Activated CD4-positive, CD25-positive, alpha-beta regulatory T cell (primary cell): ENCODE results near the gene PPFIBP2.

Experiments used
- DNase-seq, 4 experiments: peaks; one replicate each; lab custom pipeline; 2025; lab: John Stamatoyannopoulos, UW

PPFIBP2 gene

DNA sequence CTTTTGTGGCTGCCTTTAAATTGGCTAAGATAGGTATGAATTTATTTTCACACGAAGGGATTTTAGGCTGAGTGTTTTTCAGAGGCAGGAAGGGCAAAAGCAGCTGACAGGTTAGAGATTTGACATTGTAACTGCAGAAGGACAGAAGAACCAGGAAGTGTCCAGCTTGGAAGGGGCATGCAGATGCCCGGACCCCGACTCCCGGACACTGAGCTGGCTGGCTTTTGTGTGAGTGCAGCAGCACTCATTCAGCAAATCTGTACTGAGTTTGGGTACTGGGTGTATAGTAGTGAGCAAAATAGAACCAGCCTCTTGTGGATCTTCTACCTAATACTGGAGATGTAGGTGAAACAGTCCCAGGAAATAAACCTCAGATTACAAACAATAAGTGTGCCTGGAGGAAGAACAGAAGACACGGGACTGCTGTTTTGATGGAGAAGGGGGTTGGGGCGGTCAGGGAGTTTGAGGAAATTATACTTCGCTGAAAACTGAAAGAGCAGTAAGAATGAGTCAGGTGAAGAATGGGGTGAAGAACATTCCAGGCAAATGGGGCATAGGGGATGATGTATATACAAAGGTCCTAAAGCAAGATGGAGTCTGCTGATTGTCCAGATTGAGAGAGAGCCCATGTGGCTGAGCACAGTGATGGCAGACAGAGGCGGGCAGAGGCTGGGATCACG is 64.6 kb downstream of the PPFIBP2 start:
- DNase-seq, result no peak

DNA sequence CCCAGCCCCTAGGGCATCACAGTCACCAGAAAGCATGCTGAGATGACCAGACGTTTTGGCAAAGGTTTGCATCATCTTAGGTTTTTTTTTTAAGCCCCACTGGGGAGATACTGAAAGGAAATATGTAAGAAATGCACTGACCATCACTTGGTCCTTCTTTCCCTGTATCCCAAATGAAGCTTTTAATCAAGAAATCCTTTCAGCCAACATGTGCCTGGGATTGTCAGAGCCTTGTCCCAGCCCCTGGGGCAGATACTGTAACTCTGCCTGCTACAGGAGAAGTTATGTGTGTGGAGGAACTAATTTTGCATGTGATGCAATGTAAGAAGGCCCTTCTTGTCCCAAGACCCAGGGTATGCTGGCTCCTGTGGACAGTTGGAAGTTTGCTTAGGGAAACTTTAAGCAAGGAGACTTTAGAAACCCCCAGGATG is 65.6 kb downstream of the PPFIBP2 start:
- no peak for DNase-seq

GRCh38 chr11:7581021-7581590 is 67.3 kb downstream of the PPFIBP2 start:
- DNase-seq, result no peak

- no peak for DNase-seq
Measured at GRCh38 chr11:7582338-7582985, 68.7 kb downstream of the PPFIBP2 start.

GRCh38 chr11:7583248-7583647 is 69.4 kb downstream of the PPFIBP2 start:
- DNase-seq, result no peak

- DNase-seq, result no peak
Measured at GRCh38 chr11:7584910-7585309, 71.1 kb downstream of the PPFIBP2 start.

DNA sequence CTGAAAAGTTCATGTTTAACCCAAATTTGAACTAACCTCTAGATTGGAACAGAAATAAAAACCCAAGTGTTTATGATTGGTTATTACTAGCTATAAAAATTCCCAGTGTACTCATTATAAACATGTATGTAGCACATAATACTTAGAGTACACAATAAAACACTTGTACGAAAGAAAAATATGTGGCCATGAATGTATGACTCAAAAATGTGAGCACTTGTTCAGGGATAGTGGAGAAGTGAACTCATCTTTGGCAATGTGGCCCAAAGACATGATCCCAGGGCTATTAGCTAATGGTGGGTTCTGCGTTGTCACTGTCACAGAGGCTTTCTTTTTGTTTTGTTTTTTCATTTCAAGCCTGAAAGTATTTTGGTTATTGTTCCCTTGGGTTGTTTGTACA is 72.0 kb downstream of the PPFIBP2 start:
- no peak for DNase-seq

- DNase-seq, result no peak
Measured at GRCh38 chr11:7586376-7586775, 72.6 kb downstream of the PPFIBP2 start.

GRCh38 chr11:7587712-7588111 is 73.9 kb downstream of the PPFIBP2 start:
- DNase-seq, result no peak

GRCh38 chr11:7589861-7590260 is 76.1 kb downstream of the PPFIBP2 start:
- no peak for DNase-seq

GRCh38 chr11:7590529-7590928 is 76.7 kb downstream of the PPFIBP2 start:
- no peak for DNase-seq

- no peak for DNase-seq
Measured at GRCh38 chr11:7591107-7591894, 77.5 kb downstream of the PPFIBP2 start.

DNA sequence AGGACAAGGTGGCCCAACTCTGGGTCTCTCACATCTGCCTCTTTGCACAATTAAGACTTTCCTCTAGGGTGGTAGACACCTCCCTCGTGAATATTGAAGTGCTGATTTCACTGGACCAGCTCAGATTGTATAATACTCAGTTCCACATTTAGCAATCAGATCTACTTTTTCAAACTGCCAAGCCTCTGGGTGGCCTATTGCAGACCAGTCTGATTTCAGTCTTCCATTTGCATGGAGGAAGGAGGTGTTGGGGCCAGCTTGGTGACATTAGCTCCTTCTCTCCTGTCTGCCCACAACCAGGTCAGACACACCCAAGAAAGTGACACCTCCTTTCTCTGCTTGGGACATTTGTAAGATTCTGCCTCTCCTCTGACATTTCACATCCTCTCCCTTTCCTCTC is 78.2 kb downstream of the PPFIBP2 start:
- no peak for DNase-seq

- DNase-seq, result no peak
Measured at GRCh38 chr11:7592711-7593110, 78.9 kb downstream of the PPFIBP2 start.

DNA sequence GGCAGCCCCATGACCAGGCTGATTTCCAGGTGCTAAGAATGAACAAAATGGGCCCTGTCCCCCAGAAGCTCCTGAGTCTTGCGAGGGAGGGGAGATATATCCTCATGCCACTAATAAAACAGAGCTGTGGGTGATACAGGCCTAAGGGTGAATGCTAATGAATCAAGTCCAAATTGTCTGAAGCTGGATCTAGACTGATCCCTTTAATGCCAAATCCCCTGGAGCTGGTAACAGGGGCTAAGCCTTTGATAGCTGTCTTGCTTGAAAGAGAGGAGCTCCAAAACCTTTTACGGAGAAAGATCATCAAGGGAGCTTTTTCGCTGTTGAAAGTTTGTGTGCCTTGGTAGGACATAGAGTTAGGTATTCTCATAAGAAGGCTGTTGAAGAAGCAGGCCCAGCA is 79.7 kb downstream of the PPFIBP2 start:
- no peak for DNase-seq

DNA sequence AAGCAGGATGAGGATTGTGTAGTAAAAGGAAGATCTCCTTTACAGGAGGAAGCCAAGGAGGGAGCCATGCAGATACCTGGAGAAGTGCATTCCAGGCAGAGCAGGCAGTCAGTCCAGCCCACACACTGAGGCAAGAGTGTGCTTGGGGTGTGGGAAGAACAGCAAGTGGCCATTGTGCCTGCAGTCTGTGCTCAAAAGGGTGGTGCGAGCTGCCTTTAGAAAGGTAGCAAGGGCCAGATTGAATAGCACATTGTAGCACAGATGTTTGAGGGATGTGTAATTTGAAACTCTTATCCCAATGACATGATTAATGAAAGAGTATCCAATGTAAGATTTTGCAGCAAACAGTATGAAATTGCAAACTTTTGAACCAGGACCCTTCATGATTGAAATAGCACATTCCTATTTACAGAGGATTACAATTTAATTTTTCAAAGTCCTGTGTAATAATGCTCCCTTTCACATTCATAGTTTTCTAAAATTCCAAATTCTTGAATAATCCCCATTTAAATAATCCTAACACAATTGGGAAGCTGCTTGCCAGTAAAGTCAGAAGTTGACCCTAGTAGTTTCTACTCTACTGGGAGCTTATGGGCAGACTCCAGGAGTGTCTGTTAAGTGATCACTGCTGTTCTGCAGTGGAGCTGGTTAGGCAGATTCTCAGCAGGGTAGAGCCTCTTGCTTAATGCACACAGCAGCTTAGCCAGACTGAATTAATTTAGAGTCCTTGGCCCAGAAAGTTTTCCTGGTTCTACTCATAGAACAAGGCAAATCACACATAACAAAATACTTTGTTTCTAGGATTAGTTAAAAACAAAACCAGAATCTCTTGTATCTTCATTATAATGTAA is 81.4 kb downstream of the PPFIBP2 start:
- no peak for DNase-seq

- no peak for DNase-seq
Measured at GRCh38 chr11:7595951-7596350, 82.2 kb downstream of the PPFIBP2 start.

DNA sequence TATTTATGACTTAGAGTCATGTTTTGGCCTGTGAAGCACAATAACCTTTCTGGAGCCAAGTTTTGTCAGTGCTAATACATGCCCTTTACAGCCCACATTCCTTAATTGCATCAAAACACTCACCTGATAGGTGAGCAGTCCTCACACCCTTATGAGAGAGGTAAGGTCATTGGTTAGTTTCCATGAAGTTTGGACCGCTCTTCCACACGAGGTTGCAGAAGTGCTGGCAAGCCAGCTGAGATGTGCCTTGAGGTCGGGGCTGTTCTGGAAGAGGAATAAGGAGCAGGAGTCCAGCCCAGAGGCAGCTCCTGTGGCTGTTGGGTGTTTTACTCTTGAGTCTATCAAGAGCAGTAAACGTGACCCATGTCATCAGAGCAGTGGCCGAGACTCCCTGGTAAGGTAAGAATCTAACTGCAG is 83.2 kb downstream of the PPFIBP2 start:
- no peak for DNase-seq

- no peak for DNase-seq
Measured at GRCh38 chr11:7597620-7598019, 83.8 kb downstream of the PPFIBP2 start.

- no peak for DNase-seq
Measured at GRCh38 chr11:7599209-7599608, 85.4 kb downstream of the PPFIBP2 start.

DNA sequence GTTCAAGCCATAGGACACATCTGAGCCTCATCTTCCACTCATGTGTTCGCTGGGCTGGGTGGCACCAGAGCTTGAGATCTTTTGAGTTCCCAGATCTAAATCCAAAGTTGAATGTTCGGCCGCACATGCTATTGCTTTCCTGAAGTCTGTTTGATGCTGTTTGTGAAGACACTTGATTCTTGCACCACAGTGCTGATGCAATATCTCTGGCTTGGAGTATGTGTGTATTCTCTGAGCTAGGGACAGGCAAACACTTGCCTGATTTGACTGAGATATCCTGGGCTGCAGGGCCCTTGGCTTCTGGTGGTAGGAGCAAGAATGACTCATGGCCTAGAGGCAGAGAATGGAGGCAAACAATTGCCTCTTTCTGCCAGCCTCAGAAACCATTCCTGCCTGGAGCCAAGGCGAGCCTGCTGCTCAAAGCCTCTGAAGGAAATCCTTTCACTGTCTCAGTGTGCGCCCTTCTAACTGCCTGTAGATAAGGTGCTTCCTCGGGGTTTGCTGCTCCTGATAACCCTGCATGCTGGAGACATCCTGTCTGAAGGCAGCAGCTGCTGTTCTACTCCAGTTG is 86.5 kb downstream of the PPFIBP2 start:
- no peak for DNase-seq
